ENCODE data around the gene ZC2HC1C.

- TF ChIP-seq CTCF (IDR thresholded peaks at IDR 0.05; ENCODE audit: low read depth, low read length) = no peak
- no peak for TF ChIP-seq POLR2A (IDR thresholded peaks at IDR 0.05; ENCODE audit: extremely low read depth, insufficient read length)
- no peak for TF ChIP-seq MAX (IDR thresholded peaks at IDR 0.05; ENCODE audit: low read depth, low read length)
These were observed 337 bp downstream of the ZC2HC1C start for GRCh38 chr14:75069811-75070145.

All from NB4 (cell line).